ENCODE measurements around the gene YIPF7.

Gene YIPF7

DNA sequence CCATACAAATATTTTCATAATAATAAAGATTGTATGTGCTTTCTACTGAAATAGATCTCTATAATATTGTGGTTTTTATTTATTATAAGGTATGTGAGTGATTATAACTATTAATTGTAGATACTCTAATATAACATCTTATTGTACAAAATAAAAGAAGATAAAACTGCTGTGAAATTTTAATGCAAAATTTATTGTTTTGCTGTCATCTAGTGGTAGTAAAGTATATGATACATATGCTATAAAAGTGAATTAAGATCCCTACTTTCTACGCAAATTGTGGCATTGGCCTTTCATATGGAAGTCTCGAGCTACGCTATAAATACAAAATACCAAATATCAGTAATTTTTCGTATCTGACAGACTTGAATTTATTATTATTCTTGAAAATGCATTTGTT, 19.3 kb downstream of the YIPF7 start:
- no peak overlapping the region for H3K4me3 ChIP-seq (ENCODE audit: low read depth, low read length)
- DNase-seq (ENCODE audit: low read depth): no peak
- TF ChIP-seq, protein P1, sequence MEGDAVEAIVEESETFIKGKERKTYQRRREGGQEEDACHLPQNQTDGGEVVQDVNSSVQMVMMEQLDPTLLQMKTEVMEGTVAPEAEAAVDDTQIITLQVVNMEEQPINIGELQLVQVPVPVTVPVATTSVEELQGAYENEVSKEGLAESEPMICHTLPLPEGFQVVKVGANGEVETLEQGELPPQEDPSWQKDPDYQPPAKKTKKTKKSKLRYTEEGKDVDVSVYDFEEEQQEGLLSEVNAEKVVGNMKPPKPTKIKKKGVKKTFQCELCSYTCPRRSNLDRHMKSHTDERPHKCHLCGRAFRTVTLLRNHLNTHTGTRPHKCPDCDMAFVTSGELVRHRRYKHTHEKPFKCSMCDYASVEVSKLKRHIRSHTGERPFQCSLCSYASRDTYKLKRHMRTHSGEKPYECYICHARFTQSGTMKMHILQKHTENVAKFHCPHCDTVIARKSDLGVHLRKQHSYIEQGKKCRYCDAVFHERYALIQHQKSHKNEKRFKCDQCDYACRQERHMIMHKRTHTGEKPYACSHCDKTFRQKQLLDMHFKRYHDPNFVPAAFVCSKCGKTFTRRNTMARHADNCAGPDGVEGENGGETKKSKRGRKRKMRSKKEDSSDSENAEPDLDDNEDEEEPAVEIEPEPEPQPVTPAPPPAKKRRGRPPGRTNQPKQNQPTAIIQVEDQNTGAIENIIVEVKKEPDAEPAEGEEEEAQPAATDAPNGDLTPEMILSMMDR (IDR thresholded peaks at IDR 0.05; ENCODE audit: control insufficient read depth, extremely low read depth, insufficient read depth): peak; percentile 37

DNA sequence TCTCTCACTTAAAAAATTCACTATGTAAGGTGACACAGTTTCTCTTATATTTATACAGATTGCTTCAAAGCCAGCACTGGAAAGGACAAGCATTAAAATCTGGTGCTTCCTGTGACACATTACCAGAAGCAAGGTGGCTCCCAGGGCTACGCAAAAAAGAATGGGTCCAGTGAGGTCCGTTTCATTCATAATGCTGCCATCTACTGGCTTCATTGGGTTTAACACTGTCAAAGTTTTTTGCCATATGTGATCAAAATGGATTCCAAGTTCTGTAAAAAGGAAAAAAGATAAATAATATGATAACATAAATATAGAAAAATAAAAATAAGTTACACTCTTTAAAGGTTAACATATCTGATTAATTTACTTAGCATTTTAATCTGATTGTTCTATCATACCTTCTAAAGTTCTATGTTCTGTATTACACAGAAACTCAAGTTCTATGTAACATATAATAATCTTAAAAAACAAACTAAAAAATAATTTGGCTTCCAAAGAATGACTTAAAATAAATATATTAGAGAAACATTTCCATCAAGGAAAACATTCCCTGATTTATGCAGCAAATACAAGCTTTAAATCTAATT, 22.1 kb downstream of the YIPF7 start:
- TF ChIP-seq, protein P1 (IDR thresholded peaks at IDR 0.05; ENCODE audit: control insufficient read depth, extremely low read depth, insufficient read depth): peak; percentile 63
- H3K4me3 ChIP-seq (ENCODE audit: low read depth, low read length): no peak overlapping the region
- peak; percentile 17 for DNase-seq (ENCODE audit: low read depth)

DNA sequence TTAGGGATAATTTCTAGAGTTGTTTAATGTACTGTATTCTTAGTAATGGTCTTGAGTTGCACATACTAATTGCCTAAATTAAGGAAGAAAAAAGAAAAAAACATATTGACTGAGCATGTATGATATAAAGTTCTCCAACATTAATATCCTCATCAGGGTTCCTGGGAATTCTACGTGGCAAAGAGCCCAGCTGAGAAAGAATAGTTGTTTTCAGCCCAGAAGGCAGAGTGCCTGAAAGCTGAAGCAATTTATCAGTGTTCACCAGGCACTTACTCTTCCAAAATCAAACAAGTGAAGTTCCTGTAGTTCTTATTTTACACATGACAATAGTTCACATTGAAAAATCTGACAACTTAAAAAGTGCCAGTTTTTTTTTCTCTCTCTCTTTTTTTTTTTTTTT, 27.7 kb downstream of the YIPF7 start:
- no peak overlapping the region for H3K4me3 ChIP-seq (ENCODE audit: low read depth, low read length)
- TF ChIP-seq, protein P1 (IDR thresholded peaks at IDR 0.05; ENCODE audit: control insufficient read depth, extremely low read depth, insufficient read depth): no peak
- no peak for DNase-seq (ENCODE audit: low read depth)

DNA sequence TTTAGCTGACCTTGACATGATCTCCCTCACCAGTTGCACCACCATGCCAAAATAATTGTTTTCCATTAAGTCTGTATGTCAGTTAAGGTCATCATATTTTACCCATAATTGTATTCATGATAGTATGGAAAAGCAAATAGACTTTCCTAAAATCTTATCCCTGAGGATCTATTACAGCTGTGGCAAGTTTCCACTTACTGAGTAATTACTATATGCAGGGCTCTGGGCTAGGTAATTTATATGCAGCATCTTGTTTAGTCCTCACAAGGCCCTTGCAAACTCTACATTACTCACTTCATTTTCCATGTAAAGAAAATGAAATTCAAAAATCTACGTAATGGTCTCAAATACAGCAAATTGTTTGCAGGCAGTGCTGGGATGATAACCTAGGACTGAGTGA, 34.8 kb downstream of the YIPF7 start:
- TF ChIP-seq, protein P1 (IDR thresholded peaks at IDR 0.05; ENCODE audit: control insufficient read depth, extremely low read depth, insufficient read depth): no peak
- no peak for DNase-seq (ENCODE audit: low read depth)
- H3K4me3 ChIP-seq (ENCODE audit: low read depth, low read length): no peak overlapping the region

DNA sequence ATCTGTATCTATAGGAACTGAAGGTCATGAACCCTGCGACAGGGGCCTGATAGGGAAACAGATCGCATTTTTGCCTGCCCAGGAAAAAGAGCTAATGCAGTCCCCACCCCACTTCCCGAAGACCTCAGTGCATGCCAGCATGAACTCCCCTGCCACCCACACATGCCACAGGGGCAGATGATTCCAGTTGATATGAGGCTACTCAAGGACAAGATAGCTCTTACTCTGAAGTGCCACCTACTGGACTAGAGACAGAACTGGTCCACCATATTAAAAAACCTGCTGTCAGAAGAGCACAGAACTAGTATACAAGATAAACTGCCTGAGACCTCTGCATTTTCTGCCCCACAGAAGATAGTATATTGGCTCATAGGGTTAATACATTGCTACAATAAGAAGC, 68.0 kb downstream of the YIPF7 start:
- no peak overlapping the region for H3K4me3 ChIP-seq (ENCODE audit: low read depth, low read length)
- TF ChIP-seq, protein P1 (IDR thresholded peaks at IDR 0.05; ENCODE audit: control insufficient read depth, extremely low read depth, insufficient read depth): peak; percentile 54
- DNase-seq (ENCODE audit: low read depth): no peak

DNA sequence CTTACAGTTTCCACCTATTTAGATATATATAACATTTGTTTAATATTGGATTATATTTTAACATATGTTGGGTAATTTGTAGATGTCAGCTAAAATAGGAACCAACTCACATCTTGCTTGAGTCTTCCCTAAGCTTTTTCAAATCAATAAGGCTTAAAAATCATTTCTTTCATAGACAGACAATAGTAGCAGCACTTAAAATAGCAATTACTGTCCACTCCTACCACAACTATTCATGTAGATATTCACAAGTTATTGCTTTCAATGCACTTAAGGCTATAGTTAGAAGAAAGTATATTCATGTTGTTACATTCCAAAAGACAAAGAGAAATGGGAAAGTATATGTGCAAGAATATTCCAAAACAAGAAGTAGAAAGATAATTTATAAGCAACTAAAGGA, 71.2 kb downstream of the YIPF7 start:
- TF ChIP-seq, protein P1 (IDR thresholded peaks at IDR 0.05; ENCODE audit: control insufficient read depth, extremely low read depth, insufficient read depth): no peak
- no peak overlapping the region for H3K4me3 ChIP-seq (ENCODE audit: low read depth, low read length)
- DNase-seq (ENCODE audit: low read depth): no peak

DNA sequence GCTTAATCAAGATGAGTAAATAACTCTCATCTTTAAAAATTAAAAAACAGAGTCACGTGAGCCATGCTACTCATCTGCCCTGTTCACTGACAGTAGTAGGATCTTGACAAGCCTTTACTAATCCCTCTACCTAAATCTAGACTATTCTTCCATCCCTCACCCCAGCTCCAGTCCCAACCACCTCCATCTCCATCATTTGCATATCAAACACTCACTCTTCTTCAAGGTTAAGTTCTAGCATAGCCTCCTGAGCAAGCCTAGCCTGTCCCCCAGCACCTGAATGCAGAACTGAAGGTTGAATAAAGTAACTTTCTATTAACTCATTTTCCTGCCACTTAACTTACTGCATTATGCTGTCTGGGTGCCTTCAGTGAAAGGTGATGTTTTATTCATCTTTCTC, 72.5 kb downstream of the YIPF7 start:
- DNase-seq (ENCODE audit: low read depth): no peak
- H3K4me3 ChIP-seq (ENCODE audit: low read depth, low read length): no peak overlapping the region
- TF ChIP-seq, protein P1 (IDR thresholded peaks at IDR 0.05; ENCODE audit: control insufficient read depth, extremely low read depth, insufficient read depth): no peak

Measured in LNCaP clone FGC (cell line).